H9 (cell line): ENCODE measurements around the gene CCDC85A. TPM values are rescaled to one million over a fixed set of nuclear protein-coding genes. Genes with fewer than 3 reads are reported as not detected.

Source experiments
- DNase-seq: peaks from one replicate; pipeline ENCODE4 v3.0.0-alpha.2; 2017
- H2AFZ ChIP-seq: one replicate; pipeline ENCODE4 v1.6.1; 2013; ENCODE audit warnings: mild to moderate bottlenecking, low read length, control low read depth, moderate library complexity
- H2AK5ac ChIP-seq: 2 replicates; pipeline ENCODE4 v1.6.1; 2013; ENCODE audit warnings: low read length, control low read depth, mixed read lengths; ENCODE audit not compliant: insufficient read length
- H2BK120ac ChIP-seq: one replicate; pipeline ENCODE4 v1.6.1; 2013; ENCODE audit warnings: low read depth, mild to moderate bottlenecking, low read length, control low read depth, inconsistent platforms; ENCODE audit not compliant: poor library complexity, severe bottlenecking
- H2BK12ac ChIP-seq: 2 replicates; pipeline ENCODE4 v1.6.1; 2013; ENCODE audit warnings: low read length, control low read depth, mixed read lengths, low read depth; ENCODE audit not compliant: insufficient read length
- H2BK15ac ChIP-seq: 2 replicates; pipeline ENCODE4 v1.6.1; 2013; ENCODE audit warnings: low read depth, low read length, control low read depth
- H2BK20ac ChIP-seq: one replicate; pipeline ENCODE4 v1.6.1; 2013; ENCODE audit warnings: low read depth, mild to moderate bottlenecking, low read length, control low read depth, inconsistent platforms; ENCODE audit not compliant: poor library complexity, severe bottlenecking
- H2BK5ac ChIP-seq: 2 replicates; pipeline ENCODE4 v1.6.1; 2013; ENCODE audit warnings: low read length, control low read depth, mixed read lengths; ENCODE audit not compliant: insufficient read length
- H3K14ac ChIP-seq: 2 replicates; pipeline ENCODE4 v1.6.1; 2013; ENCODE audit warnings: low read length, control low read depth; ENCODE audit not compliant: insufficient read depth
- H3K18ac ChIP-seq: 2 replicates; pipeline ENCODE4 v1.6.1; 2013; ENCODE audit warnings: low read depth, mild to moderate bottlenecking, mixed read lengths, low read length, control low read depth; ENCODE audit not compliant: insufficient read length
- H3K23ac ChIP-seq: 2 replicates; pipeline ENCODE4 v1.6.1; 2013; ENCODE audit warnings: low read length, control low read depth, mixed read lengths, low read depth; ENCODE audit not compliant: insufficient read length
- H3K23me2 ChIP-seq: 2 replicates; pipeline ENCODE4 v1.6.1; 2013; ENCODE audit warnings: low read depth, mild to moderate bottlenecking, mixed read lengths, low read length, control low read depth; ENCODE audit not compliant: insufficient read length, poor library complexity, severe bottlenecking
- H3K27ac ChIP-seq: 2 replicates; pipeline ENCODE4 v1.5.1; 2013; ENCODE audit warnings: low read length, control low read depth, mixed read lengths, low read depth; ENCODE audit not compliant: insufficient read length
- H3K27me3 ChIP-seq: 2 replicates; pipeline ENCODE4 v1.6.1; 2013; ENCODE audit warnings: low read length, control low read depth, inconsistent platforms; ENCODE audit not compliant: insufficient read depth
- H3K4ac ChIP-seq: 2 replicates; pipeline ENCODE4 v1.6.1; 2013; ENCODE audit warnings: low read depth, mild to moderate bottlenecking, control low read depth, inconsistent platforms, low read length, moderate library complexity
- H3K4me1 ChIP-seq: 2 replicates; pipeline ENCODE4 v1.6.1; 2013; ENCODE audit warnings: low read length, control low read depth, inconsistent platforms; ENCODE audit not compliant: insufficient read depth
- H3K4me2 ChIP-seq: 2 replicates; pipeline ENCODE4 v1.6.1; 2013; ENCODE audit warnings: low read length, control low read depth, mixed read lengths; ENCODE audit not compliant: insufficient read length, insufficient read depth
- H3K56ac ChIP-seq: 2 replicates; pipeline ENCODE4 v1.6.1; 2013; ENCODE audit warnings: low read depth, mild to moderate bottlenecking, mixed read lengths, low read length, control low read depth; ENCODE audit not compliant: insufficient read length
- H3K79me1 ChIP-seq: 2 replicates; pipeline ENCODE4 v1.6.1; 2013; ENCODE audit warnings: low read depth, mild to moderate bottlenecking, moderate library complexity, low read length, control low read depth, inconsistent platforms; ENCODE audit not compliant: insufficient read depth, poor library complexity, severe bottlenecking
- H3K79me2 ChIP-seq: 2 replicates; pipeline ENCODE4 v1.6.1; 2013; ENCODE audit warnings: low read length, control low read depth, inconsistent platforms; ENCODE audit not compliant: insufficient read depth
- H3K9ac ChIP-seq: 2 replicates; pipeline ENCODE4 v1.6.1; 2013; ENCODE audit warnings: low read length, control low read depth, mixed read lengths; ENCODE audit not compliant: insufficient read length; ENCODE audit errors: extremely low read depth
- H3K9me3 ChIP-seq: one replicate; pipeline ENCODE4 v1.6.1; 2013; ENCODE audit warnings: low read depth, low read length, inconsistent platforms; ENCODE audit not compliant: control insufficient read depth
- H3T11ph ChIP-seq: one replicate; pipeline ENCODE4 v1.6.1; 2013; ENCODE audit warnings: mild to moderate bottlenecking, low read length, control low read depth, inconsistent platforms
- H4K20me1 ChIP-seq: one replicate; pipeline ENCODE4 v1.6.1; 2013; ENCODE audit not compliant: control insufficient read depth, insufficient read length, insufficient read depth
- H4K5ac ChIP-seq: 2 replicates; pipeline ENCODE4 v1.6.1; 2013; ENCODE audit warnings: low read depth, mild to moderate bottlenecking, mixed read lengths, low read length, control low read depth; ENCODE audit not compliant: insufficient read length
- H4K8ac ChIP-seq: replicated peaks from 2 replicates; pipeline ENCODE4 v1.6.1; 2013; ENCODE audit warnings: low read length, control low read depth, mixed read lengths, low read depth; ENCODE audit not compliant: insufficient read length
- H4K91ac ChIP-seq: 2 replicates; pipeline ENCODE4 v1.6.1; 2013; ENCODE audit warnings: low read depth, mild to moderate bottlenecking, moderate library complexity, mixed read lengths, low read length, control low read depth; ENCODE audit not compliant: insufficient read length
- H3K27ac Mint-ChIP-seq, 3 experiments: 2 replicates in 2 of 3; 3 replicates in 1 of 3; pipeline ENCODE4 v1.8.0; 2020 to 2021; ENCODE audit warnings: mixed read lengths in 3 of 3, mild to moderate bottlenecking in 1 of 3, moderate library complexity in 1 of 3
- H3K27me3 Mint-ChIP-seq: 2 replicates; pipeline ENCODE4 v1.8.0; 2021; ENCODE audit warnings: low read depth, mild to moderate bottlenecking, moderate library complexity, mixed read lengths
- H3K36me3 Mint-ChIP-seq, 3 experiments: 2 replicates in 2 of 3; 3 replicates in 1 of 3; pipeline ENCODE4 v1.8.0; 2020 to 2021; ENCODE audit warnings: low read depth in 3 of 3, mixed read lengths in 3 of 3; ENCODE audit not compliant: insufficient read depth in 1 of 3
- H3K4me1 Mint-ChIP-seq, 2 experiments: 2 replicates each; pipeline ENCODE4 v1.8.0; 2020; ENCODE audit warnings: mixed read lengths in 2 of 2
- H3K4me3 Mint-ChIP-seq, 2 experiments: 2 replicates in 1 of 2; 3 replicates in 1 of 2; pipeline ENCODE4 v1.8.0; 2020 to 2021; ENCODE audit warnings: mild to moderate bottlenecking in 2 of 2, mixed read lengths in 2 of 2, moderate library complexity in 1 of 2
- H3K9me3 Mint-ChIP-seq, 2 experiments: 2 replicates in 1 of 2; 3 replicates in 1 of 2; pipeline ENCODE4 v1.8.0; 2020; ENCODE audit warnings: mild to moderate bottlenecking in 2 of 2, mixed read lengths in 2 of 2, moderate library complexity in 1 of 2
- WGBS: extraction: QIAGEN DNeasy Blood & Tissue Kit; methylation state at CpG from one replicate; pipeline ENCODE4 v1.1.7; 2013; ENCODE audit warnings: missing lambda C conversion rate, low lambda C conversion rate, mixed read lengths; ENCODE audit not compliant: insufficient read length; ENCODE audit errors: extremely low coverage; 5-methylcytosine and 5-hydroxymethylcytosine counted together
- total RNA-seq: library from RNA; stranded (reverse); gene quantifications from 2 replicates; pipeline ENCODE4 v1.2.1, GENCODE V29; 2021
- TF ChIP-seq, protein P1 (sequence below): fragments of 200-600 bp; sonication (generic); conservative IDR thresholded peaks from 3 replicates; pipeline ENCODE4 v1.8.0; 2021; ENCODE audit warnings: antibody characterized with exemption, mild to moderate bottlenecking

CCDC85A gene
- total RNA-seq, 1 experiment from 2014 or later: 0.17 TPM

DNA sequence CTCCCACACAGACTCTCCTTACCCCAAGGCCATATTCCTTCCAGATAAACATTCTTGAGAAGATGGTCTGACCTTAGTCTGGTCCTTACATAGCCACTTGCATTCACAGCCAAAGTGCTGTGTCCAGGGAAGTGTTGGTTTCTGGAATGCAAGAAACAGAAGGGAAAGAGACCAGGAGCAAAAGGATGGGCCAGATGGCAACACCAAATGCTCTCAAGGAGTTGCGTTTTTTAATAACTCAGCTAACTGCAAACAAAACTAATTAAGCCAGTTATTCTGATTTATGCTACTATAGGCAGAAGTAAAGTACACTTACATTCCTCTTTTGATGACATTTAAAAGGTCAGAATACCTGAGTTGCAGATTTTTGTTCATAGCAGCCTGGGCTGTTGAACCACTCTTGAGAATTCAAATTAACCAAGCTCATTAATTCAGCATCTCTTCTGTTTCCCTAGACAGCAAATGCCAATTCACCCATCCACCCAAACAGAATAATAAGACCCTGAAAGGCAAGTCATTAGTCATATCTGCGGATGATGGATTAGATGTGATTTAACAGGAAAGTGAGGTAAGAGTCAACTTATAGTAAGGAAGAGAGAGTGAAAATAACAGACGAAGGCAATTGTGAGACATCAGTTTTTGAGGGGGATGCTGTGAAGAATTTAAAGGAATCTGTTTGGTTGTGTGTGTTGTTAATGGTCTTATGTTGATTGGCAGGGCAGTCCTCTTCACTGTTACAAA is 18.8 kb downstream of the CCDC85A start:
- H3K9ac ChIP-seq: no peak overlapping the region
- TF ChIP-seq, protein P1, sequence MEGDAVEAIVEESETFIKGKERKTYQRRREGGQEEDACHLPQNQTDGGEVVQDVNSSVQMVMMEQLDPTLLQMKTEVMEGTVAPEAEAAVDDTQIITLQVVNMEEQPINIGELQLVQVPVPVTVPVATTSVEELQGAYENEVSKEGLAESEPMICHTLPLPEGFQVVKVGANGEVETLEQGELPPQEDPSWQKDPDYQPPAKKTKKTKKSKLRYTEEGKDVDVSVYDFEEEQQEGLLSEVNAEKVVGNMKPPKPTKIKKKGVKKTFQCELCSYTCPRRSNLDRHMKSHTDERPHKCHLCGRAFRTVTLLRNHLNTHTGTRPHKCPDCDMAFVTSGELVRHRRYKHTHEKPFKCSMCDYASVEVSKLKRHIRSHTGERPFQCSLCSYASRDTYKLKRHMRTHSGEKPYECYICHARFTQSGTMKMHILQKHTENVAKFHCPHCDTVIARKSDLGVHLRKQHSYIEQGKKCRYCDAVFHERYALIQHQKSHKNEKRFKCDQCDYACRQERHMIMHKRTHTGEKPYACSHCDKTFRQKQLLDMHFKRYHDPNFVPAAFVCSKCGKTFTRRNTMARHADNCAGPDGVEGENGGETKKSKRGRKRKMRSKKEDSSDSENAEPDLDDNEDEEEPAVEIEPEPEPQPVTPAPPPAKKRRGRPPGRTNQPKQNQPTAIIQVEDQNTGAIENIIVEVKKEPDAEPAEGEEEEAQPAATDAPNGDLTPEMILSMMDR: no peak
- H2AK5ac ChIP-seq: no peak overlapping the region
- no peak overlapping the region for H4K91ac ChIP-seq
- no peak overlapping the region for H3K56ac ChIP-seq
- no peak overlapping the region for H2AFZ ChIP-seq
- H2BK20ac ChIP-seq: no peak overlapping the region
- H2BK12ac ChIP-seq: no peak overlapping the region
- Mint-ChIP-seq H3K27ac (no peak overlapping the region), H3K36me3 (no peaks in the 10 kb centered on the region), H3K9me3 (no peaks in the 10 kb centered on the region; a peak in 1 of 5 replicates), H3K4me3 (no peak overlapping the region), H3K27me3 (peaks cover 28% of the 10 kb centered on the region), H3K4me1 (no peaks in the 10 kb centered on the region)
- H3K27me3 ChIP-seq: no peaks in the 10 kb centered on the region
- no peak overlapping the region for H4K8ac ChIP-seq
- no peak overlapping the region for H3K27ac ChIP-seq
- H3K4ac ChIP-seq: no peak overlapping the region
- no peaks in the 10 kb centered on the region for H3K79me1 ChIP-seq
- H4K5ac ChIP-seq: no peak overlapping the region
- no peak overlapping the region for H3K4me2 ChIP-seq
- H2BK120ac ChIP-seq: no peak overlapping the region
- no CpG with 5 or more reads among the region's 3 CpGs for WGBS
- no peak for DNase-seq
- no peak overlapping the region for H3K23ac ChIP-seq
- H3K18ac ChIP-seq: no peak overlapping the region
- H4K20me1 ChIP-seq: no peaks in the 10 kb centered on the region
- H3K23me2 ChIP-seq: no peaks in the 10 kb centered on the region
- no peak overlapping the region for H2BK5ac ChIP-seq
- H3K9me3 ChIP-seq: no peaks in the 10 kb centered on the region
- H3K4me1 ChIP-seq: no peaks in the 10 kb centered on the region
- no peak overlapping the region for H3T11ph ChIP-seq
- no peak overlapping the region for H3K14ac ChIP-seq
- H2BK15ac ChIP-seq: no peak overlapping the region
- H3K79me2 ChIP-seq: no peaks in the 10 kb centered on the region
